H1 (cell line): ENCODE measurements around the gene CAMSAP3. TPM values are rescaled to one million over a fixed set of nuclear protein-coding genes. Genes with fewer than 3 reads are reported as not detected.

ENCODE experiments used
- CBX8 ChIP-seq: fragments of 300-800, 300-1000 bp; sonication (generic); IDR thresholded peaks from 2 replicates; pipeline ENCODE4 v1.7.1; 2016; ENCODE audit warnings: low read depth, low read length, borderline replicate concordance
- E2F6 ChIP-seq: IDR thresholded peaks from 2 replicates; pipeline ENCODE4 v1.6.1; 2012; ENCODE audit warnings: inconsistent platforms
- GTF2F1 ChIP-seq: IDR thresholded peaks from 2 replicates; pipeline ENCODE4 v1.6.1; 2012; ENCODE audit warnings: low read depth, low read length, improper control_type of control experiment, borderline replicate concordance
- HDAC2 ChIP-seq, 2 experiments: fragments of 300-600 bp in 1 of 2; sonication (generic) in 1 of 2; IDR thresholded peaks; 2 replicates each; pipeline ENCODE4 v1.6.1; 2011 to 2012; ENCODE audit warnings: low read depth in 2 of 2, low read length in 2 of 2, mild to moderate bottlenecking in 2 of 2, moderate library complexity in 2 of 2, borderline replicate concordance in 1 of 2, inconsistent platforms in 1 of 2
- SP1 ChIP-seq: IDR thresholded peaks from 2 replicates; pipeline ENCODE4 v1.6.1; 2011; ENCODE audit warnings: low read depth, low read length
- YY1 ChIP-seq: IDR thresholded peaks from 2 replicates; pipeline ENCODE4 v1.6.1; 2011; ENCODE audit warnings: low read depth, mild to moderate bottlenecking, low read length
- polyA plus RNA-seq, 7 experiments: library from polyadenylated mRNA; depleted of rRNA in 3 of 7; stranded (reverse) in 5 of 7; unstranded in 2 of 7; fragments of >200 nt in 5 of 7; fragments of 200-250 nt in 2 of 7; gene quantifications; 1 replicate in 5 of 7; 2 replicates in 1 of 7; 4 replicates in 1 of 7; pipeline versions ENCODE4 v1.2.1 to v1.2.3, GENCODE V29; 2011 to 2013; ENCODE audit warnings: missing spikeins in 2 of 7, mixed read lengths in 2 of 7
- total RNA-seq: library from RNA; stranded (reverse); fragmentation: NEBNext Ultra II Directional; extraction: Animal tissue kit (Norgen Biotek cat#: 25700); gene quantifications from 2 replicates; pipeline ENCODE4 v1.2.1, GENCODE V29; 2021

Gene CAMSAP3
- total and polyA plus RNA-seq, 2 of the 8 experiments (the other 6 are each of a cell fraction or from before 2014, with no cell fraction given), result 11.4 to 30.4 TPM

GRCh38 chr19:7547159-7547558 lies 48.5 kb upstream of the CAMSAP3 start (continued):
- TF ChIP-seq YY1 (no peak), HDAC2 (IDR thresholded peaks at IDR 0.05; ENCODE audit: borderline replicate concordance in 1 of 2, low read depth in 2 of 2, low read length in 2 of 2) (no peak), GTF2F1 (no peak), CBX8 (no peak), E2F6 (no peak), SP1 (no peak)
